Smooth muscle cell (in vitro differentiated cells): Measurements from ENCODE around the gene SUN3. TPM values are rescaled to one million over a fixed set of nuclear protein-coding genes. Genes with fewer than 3 reads are reported as not detected.

Source experiments
- DNase-seq: peaks from one replicate; lab custom pipeline; 2025; ENCODE audit not compliant: unreplicated experiment; lab: John Stamatoyannopoulos, UW
- H2AFZ ChIP-seq: fragments of 200-600 bp; sonication (generic); 2 replicates; pipeline ENCODE4 v1.6.0; 2016; ENCODE audit warnings: antibody characterized with exemption, low read depth, mild to moderate bottlenecking
- H3F3A ChIP-seq: fragments of 200-600 bp; sonication (generic); 2 replicates; pipeline ENCODE4 v1.6.0; 2017; ENCODE audit warnings: antibody characterized with exemption, low read depth
- H3K27ac ChIP-seq: fragments of 200-600 bp; sonication (generic); 2 replicates; pipeline ENCODE4 v1.5.1; 2016; ENCODE audit warnings: low read depth, mild to moderate bottlenecking
- H3K27me3 ChIP-seq: fragments of 200-600 bp; sonication (generic); 2 replicates; pipeline ENCODE4 v1.6.1; 2016; ENCODE audit warnings: low read depth, mild to moderate bottlenecking
- H3K36me3 ChIP-seq: fragments of 200-600 bp; sonication (generic); 2 replicates; pipeline ENCODE4 v1.5.1; 2016; ENCODE audit warnings: low read depth
- H3K4me1 ChIP-seq: fragments of 200-600 bp; sonication (generic); 2 replicates; pipeline ENCODE4 v1.5.1; 2016; ENCODE audit warnings: low read depth
- H3K4me2 ChIP-seq: fragments of 200-600 bp; sonication (generic); 2 replicates; pipeline ENCODE4 v1.6.0; 2016; ENCODE audit warnings: mild to moderate bottlenecking
- H3K4me3 ChIP-seq: fragments of 200-600 bp; sonication (generic); 2 replicates; pipeline ENCODE4 v1.5.1; 2016; ENCODE audit warnings: mild to moderate bottlenecking
- H3K79me2 ChIP-seq: fragments of 200-600 bp; sonication (generic); 2 replicates; pipeline ENCODE4 v1.6.0; 2016; ENCODE audit warnings: low read depth, mild to moderate bottlenecking
- H3K9ac ChIP-seq: fragments of 200-600 bp; sonication (generic); 2 replicates; pipeline ENCODE4 v1.6.0; 2016; ENCODE audit warnings: low read depth
- H3K9me3 ChIP-seq: fragments of 200-600 bp; sonication (generic); replicated peaks from 2 replicates; pipeline ENCODE4 v1.5.1; 2016; ENCODE audit warnings: low read depth
- H4K20me1 ChIP-seq: fragments of 200-600 bp; sonication (generic); 2 replicates; pipeline ENCODE4 v1.6.0; 2016; ENCODE audit warnings: low read depth
- WGBS: methylation state at CpG from one replicate; pipeline ENCODE4 v1.1.7; 2016; ENCODE audit warnings: low lambda C conversion rate; 5-methylcytosine and 5-hydroxymethylcytosine counted together
- polyA plus RNA-seq: library from polyadenylated mRNA; unstranded; fragments of >200 nt; fragmentation: Nextera tagmentation; extraction: Ambion mirVana; gene quantifications from 2 replicates; pipeline ENCODE4 v1.2.1, GENCODE V29; 2016
- total RNA-seq: library from RNA; depleted of rRNA; stranded (reverse); fragments of >200 nt; gene quantifications from 2 replicates; pipeline ENCODE4 v1.2.3, GENCODE V29; 2014
- TF ChIP-seq, protein P1 (sequence below): fragments of 200-600 bp; sonication (generic); IDR thresholded peaks from 2 replicates; pipeline ENCODE4 v1.5.1; 2017; ENCODE audit warnings: borderline replicate concordance, mild to moderate bottlenecking, antibody characterized with exemption; ENCODE audit not compliant: insufficient read depth, poor library complexity, severe bottlenecking

Gene SUN3
- total and polyA plus RNA-seq, 2 experiments from 2014 or later, result not detected

DNA sequence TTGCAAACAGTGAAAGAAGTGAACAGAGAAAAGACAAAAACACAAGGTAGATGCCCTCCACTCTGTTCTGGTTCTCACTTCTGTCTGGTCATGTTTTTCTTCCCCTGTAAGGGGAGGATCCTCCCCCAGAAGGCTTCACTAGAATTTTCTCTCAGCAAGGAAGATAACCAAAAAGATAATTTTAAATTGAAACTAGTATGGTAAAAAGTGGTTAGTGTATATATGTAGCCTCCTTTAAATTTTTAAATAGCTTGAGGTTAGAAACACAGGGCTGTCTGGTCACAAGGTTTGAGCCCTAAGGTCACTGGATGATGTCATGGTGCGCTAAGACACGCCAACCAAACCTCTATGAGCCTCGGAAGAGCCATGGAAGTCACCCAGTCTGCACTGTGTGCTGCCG lies 75.1 kb downstream of the SUN3 start:
- H3K27ac ChIP-seq, result peak overlapping the region; percentile 24
- H3K36me3 ChIP-seq, result no peaks in the 10 kb centered on the region
- no peaks in the 10 kb centered on the region for H3K4me1 ChIP-seq
- H3F3A ChIP-seq, result no peaks in the 10 kb centered on the region
- TF ChIP-seq, protein P1, sequence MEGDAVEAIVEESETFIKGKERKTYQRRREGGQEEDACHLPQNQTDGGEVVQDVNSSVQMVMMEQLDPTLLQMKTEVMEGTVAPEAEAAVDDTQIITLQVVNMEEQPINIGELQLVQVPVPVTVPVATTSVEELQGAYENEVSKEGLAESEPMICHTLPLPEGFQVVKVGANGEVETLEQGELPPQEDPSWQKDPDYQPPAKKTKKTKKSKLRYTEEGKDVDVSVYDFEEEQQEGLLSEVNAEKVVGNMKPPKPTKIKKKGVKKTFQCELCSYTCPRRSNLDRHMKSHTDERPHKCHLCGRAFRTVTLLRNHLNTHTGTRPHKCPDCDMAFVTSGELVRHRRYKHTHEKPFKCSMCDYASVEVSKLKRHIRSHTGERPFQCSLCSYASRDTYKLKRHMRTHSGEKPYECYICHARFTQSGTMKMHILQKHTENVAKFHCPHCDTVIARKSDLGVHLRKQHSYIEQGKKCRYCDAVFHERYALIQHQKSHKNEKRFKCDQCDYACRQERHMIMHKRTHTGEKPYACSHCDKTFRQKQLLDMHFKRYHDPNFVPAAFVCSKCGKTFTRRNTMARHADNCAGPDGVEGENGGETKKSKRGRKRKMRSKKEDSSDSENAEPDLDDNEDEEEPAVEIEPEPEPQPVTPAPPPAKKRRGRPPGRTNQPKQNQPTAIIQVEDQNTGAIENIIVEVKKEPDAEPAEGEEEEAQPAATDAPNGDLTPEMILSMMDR, result no peak
- H3K79me2 ChIP-seq, result no peaks in the 10 kb centered on the region
- DNase-seq, result no peak
- no peak overlapping the region for H3K4me3 ChIP-seq
- H4K20me1 ChIP-seq, result no peaks in the 10 kb centered on the region
- H3K4me2 ChIP-seq, result no peak overlapping the region
- no peaks in the 10 kb centered on the region for H3K27me3 ChIP-seq
- 91% methylated on average over 4 of the region's 4 CpGs for WGBS
- no peak overlapping the region for H2AFZ ChIP-seq
- no peaks in the 10 kb centered on the region for H3K9me3 ChIP-seq
- no peak overlapping the region for H3K9ac ChIP-seq

DNA sequence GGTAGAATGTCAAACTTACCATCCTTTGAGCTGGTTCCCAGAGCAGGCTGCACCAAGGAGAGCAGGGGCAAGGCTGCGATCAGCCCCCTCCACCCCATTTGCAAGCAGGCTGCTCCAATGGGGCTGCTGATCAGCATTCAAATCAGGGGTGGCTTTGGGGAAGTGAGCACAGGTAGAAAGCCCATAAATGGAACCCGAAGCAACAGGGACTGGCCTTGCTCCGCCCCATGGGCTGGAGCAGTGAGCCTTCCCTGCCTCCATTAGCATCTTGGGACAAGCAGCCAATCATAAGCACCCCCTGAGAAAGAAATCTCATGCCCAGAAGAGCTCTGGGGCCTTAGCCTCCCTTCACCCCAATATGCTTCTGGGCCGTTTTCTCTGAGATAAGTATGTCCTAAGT lies 76.7 kb downstream of the SUN3 start:
- Histone ChIP-seq H3K9ac (no peak overlapping the region), H2AFZ (no peak overlapping the region), H3K27ac (no peak overlapping the region), H3K4me1 (no peaks in the 10 kb centered on the region), H3F3A (no peaks in the 10 kb centered on the region), H3K4me3 (no peak overlapping the region), H3K79me2 (no peaks in the 10 kb centered on the region), H4K20me1 (no peaks in the 10 kb centered on the region), H3K4me2 (no peak overlapping the region), H3K36me3 (no peaks in the 10 kb centered on the region), H3K27me3 (no peaks in the 10 kb centered on the region), H3K9me3 (no peaks in the 10 kb centered on the region)
- WGBS, result 94% methylated on average over 4 of the region's 4 CpGs
- no peak for DNase-seq
- TF ChIP-seq, protein P1, result no peak

DNA sequence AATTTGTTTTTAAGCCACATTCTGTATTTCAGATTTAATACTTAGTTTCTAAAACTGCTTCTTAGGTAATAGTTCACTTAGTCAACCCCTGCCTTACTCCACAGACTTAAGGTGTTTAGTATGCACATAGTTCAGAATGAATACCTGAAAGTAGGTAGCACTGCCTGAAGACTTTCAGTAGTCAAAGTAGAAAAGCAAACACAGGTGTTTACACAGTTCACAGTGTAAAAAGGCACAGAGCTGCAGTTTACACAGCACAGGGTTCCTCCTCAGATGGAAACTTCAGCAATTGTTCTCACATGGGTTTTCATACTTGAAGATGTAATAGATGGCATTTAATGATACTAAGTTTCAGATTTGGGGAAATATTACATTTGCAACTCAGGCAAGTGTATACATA lies 77.5 kb downstream of the SUN3 start:
- H3K36me3 ChIP-seq, result no peaks in the 10 kb centered on the region
- no peaks in the 10 kb centered on the region for H3K27me3 ChIP-seq
- H3K9ac ChIP-seq, result no peak overlapping the region
- H4K20me1 ChIP-seq, result no peaks in the 10 kb centered on the region
- no peaks in the 10 kb centered on the region for H3K9me3 ChIP-seq
- no peaks in the 10 kb centered on the region for H3K4me1 ChIP-seq
- no peak overlapping the region for H3K4me3 ChIP-seq
- H2AFZ ChIP-seq, result no peak overlapping the region
- H3K27ac ChIP-seq, result no peak overlapping the region
- no peak overlapping the region for H3K4me2 ChIP-seq
- TF ChIP-seq, protein P1, result no peak
- H3F3A ChIP-seq, result no peaks in the 10 kb centered on the region
- no peak for DNase-seq
- H3K79me2 ChIP-seq, result no peaks in the 10 kb centered on the region

DNA sequence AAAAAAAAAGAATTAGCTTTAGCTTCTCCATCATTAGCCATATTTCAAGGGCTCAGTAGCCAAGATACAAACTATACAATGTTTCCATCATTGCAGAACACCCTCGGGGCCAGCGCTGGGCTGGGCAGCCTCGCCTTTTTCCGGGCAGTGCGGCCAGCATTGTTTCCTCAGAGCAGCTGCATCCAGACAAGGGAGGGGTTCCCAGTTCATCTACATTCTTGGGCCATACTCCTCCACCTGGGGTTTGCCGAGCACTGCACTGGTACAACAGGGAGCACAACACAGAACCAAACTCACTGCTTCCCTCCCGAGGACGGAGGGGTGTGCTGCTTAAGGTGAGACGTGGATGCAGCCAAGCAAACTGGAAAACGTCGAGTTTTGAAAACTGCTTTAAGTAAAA lies 78.2 kb downstream of the SUN3 start:
- no peaks in the 10 kb centered on the region for H3K79me2 ChIP-seq
- H3F3A ChIP-seq, result no peaks in the 10 kb centered on the region
- H3K4me1 ChIP-seq, result no peaks in the 10 kb centered on the region
- H3K4me2 ChIP-seq, result no peak overlapping the region
- TF ChIP-seq, protein P1, result no peak
- H3K27ac ChIP-seq, result no peak overlapping the region
- no peak overlapping the region for H3K4me3 ChIP-seq
- H3K27me3 ChIP-seq, result no peaks in the 10 kb centered on the region
- no peak for DNase-seq
- WGBS, result 85% methylated on average over 11 of the region's 11 CpGs
- H3K9ac ChIP-seq, result no peak overlapping the region
- H2AFZ ChIP-seq, result no peak overlapping the region
- H4K20me1 ChIP-seq, result no peaks in the 10 kb centered on the region
- no peaks in the 10 kb centered on the region for H3K36me3 ChIP-seq
- no peaks in the 10 kb centered on the region for H3K9me3 ChIP-seq
